Heart left ventricle (tissue), 13 donors: ENCODE data around the gene RAD51B.

Experiments
- POLR2A ChIP-seq, 2 donors: fragments of 450-650 bp; IDR thresholded peaks; one replicate each; pipeline ENCODE4 v1.6.1; 2017; ENCODE audit warnings: antibody characterized with exemption in 2 of 2, mild to moderate bottlenecking in 2 of 2, moderate library complexity in 2 of 2
- TF ChIP-seq, protein P1 (sequence below), 12 donors: fragments of 200-600 bp; sonication (generic) in 4 of 12; IDR thresholded peaks; one replicate each; pipeline versions ENCODE4 v1.5.0 to v1.8.0; 2018 to 2022; ENCODE audit warnings: antibody characterized with exemption in 12 of 12, mild to moderate bottlenecking in 5 of 12
- donor health status: ischemic (EF 13 %, LVEDD 7.1; RV severe dilation, severe dysfunction).
- donor health status: DM: no; HTN: yes; CAD: no.
- donor health status: DM: no; HTN: no; CAD: no.
- donor health status: ischemic (EF 25% LVEDD 6.9; RV normal size, moderate dysfunction).
- donor health status: ischemic (EF 25% LVEDD 5.7; RV mildly dilated, moderate dysfunction).
- donor health status: ischemic (EF 35%, LVEDD 5.7; RV mildly dilated, moderate dysfunction).
- donor health status: nonischemic (EF 11% LVEDD 7.7; RV severe dilation, severe dysfunction).
- donor health status: DM: yes; HTN: yes; CAD: no.
- donor health status: PGD.
- donor health status: ischemic (EF 29% LVEDD 5.4; RV normal size, mild dysfunction).
- donor health status: nonischemic (EF 23%, LVEDD 6.1; RV moderate dilation, normal function).

- TF ChIP-seq, protein P1, sequence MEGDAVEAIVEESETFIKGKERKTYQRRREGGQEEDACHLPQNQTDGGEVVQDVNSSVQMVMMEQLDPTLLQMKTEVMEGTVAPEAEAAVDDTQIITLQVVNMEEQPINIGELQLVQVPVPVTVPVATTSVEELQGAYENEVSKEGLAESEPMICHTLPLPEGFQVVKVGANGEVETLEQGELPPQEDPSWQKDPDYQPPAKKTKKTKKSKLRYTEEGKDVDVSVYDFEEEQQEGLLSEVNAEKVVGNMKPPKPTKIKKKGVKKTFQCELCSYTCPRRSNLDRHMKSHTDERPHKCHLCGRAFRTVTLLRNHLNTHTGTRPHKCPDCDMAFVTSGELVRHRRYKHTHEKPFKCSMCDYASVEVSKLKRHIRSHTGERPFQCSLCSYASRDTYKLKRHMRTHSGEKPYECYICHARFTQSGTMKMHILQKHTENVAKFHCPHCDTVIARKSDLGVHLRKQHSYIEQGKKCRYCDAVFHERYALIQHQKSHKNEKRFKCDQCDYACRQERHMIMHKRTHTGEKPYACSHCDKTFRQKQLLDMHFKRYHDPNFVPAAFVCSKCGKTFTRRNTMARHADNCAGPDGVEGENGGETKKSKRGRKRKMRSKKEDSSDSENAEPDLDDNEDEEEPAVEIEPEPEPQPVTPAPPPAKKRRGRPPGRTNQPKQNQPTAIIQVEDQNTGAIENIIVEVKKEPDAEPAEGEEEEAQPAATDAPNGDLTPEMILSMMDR (IDR thresholded peaks at IDR 0.05) = no peak
- TF ChIP-seq POLR2A (IDR thresholded peaks at IDR 0.05) = no peak
Measured at GRCh38 chr14:68255693-68256178, 436.2 kb downstream of the RAD51B start.
